SK-N-SH treated with all-trans-retinoic acid at 6 μM for 48 hours (cell line): ENCODE measurements around the gene HCN4.

Experiments
- BACH2 ChIP-seq: fragments of 250-450 bp; sonication (Bioruptor Pico); IDR thresholded peaks from 2 replicates; pipeline ENCODE4 v1.9.0; 2021; ENCODE audit warnings: mild to moderate bottlenecking, borderline replicate concordance
- CSDC2 ChIP-seq: fragments of 250-450 bp; sonication (Bioruptor Pico); IDR thresholded peaks from 2 replicates; pipeline ENCODE4 v1.5.0; 2020; ENCODE audit warnings: mild to moderate bottlenecking, moderate library complexity
- CSRNP3 ChIP-seq: fragments of 250-450 bp; sonication (Bioruptor Pico); IDR thresholded peaks from 2 replicates; pipeline ENCODE4 v1.5.1; 2021; ENCODE audit warnings: mild to moderate bottlenecking, moderate library complexity
- ISL1 ChIP-seq: fragments of 250-450 bp; sonication (Bioruptor Pico); IDR thresholded peaks from 2 replicates; pipeline ENCODE4 v2.1.2; 2022; ENCODE audit warnings: mild to moderate bottlenecking, moderate library complexity
- PATZ1 ChIP-seq: fragments of 250-450 bp; sonication (Bioruptor Pico); IDR thresholded peaks from 2 replicates; pipeline ENCODE4 v1.8.0; 2020; ENCODE audit warnings: mild to moderate bottlenecking, moderate library complexity, borderline replicate concordance
- TCF4 ChIP-seq: fragments of 250-450 bp; sonication (Bioruptor Pico); IDR thresholded peaks from 2 replicates; pipeline ENCODE4 v1.8.0; 2021; ENCODE audit warnings: mild to moderate bottlenecking, moderate library complexity, borderline replicate concordance
- ZC3H10 ChIP-seq: fragments of 250-450 bp; sonication (Bioruptor Pico); IDR thresholded peaks from 2 replicates; pipeline ENCODE4 v1.5.1; 2021; ENCODE audit warnings: mild to moderate bottlenecking, moderate library complexity
- TF ChIP-seq, protein P1 (sequence below): fragments of 250-450 bp; sonication (Bioruptor Pico); IDR thresholded peaks from 2 replicates; pipeline ENCODE4 v1.5.1; 2020; ENCODE audit warnings: low read depth, mild to moderate bottlenecking, moderate library complexity
- TF ChIP-seq, protein P2 (sequence below): fragments of 250-450 bp; sonication (Bioruptor Pico); IDR thresholded peaks from 2 replicates; pipeline ENCODE4 v1.5.0; 2020; ENCODE audit warnings: mild to moderate bottlenecking, moderate library complexity

GRCh38 chr15:73287019-73287418, 81.7 kb downstream of the HCN4 start:
- TF ChIP-seq BACH2 (CRISPR knock-in tag) (no peak), CSDC2 (CRISPR knock-in tag) (no peak), PATZ1 (CRISPR knock-in tag) (no peak), ZC3H10 (no peak), ISL1 (no peak), CSRNP3 (CRISPR knock-in tag) (no peak), TCF4 (CRISPR knock-in tag) (no peak)
- TF ChIP-seq, protein P1, sequence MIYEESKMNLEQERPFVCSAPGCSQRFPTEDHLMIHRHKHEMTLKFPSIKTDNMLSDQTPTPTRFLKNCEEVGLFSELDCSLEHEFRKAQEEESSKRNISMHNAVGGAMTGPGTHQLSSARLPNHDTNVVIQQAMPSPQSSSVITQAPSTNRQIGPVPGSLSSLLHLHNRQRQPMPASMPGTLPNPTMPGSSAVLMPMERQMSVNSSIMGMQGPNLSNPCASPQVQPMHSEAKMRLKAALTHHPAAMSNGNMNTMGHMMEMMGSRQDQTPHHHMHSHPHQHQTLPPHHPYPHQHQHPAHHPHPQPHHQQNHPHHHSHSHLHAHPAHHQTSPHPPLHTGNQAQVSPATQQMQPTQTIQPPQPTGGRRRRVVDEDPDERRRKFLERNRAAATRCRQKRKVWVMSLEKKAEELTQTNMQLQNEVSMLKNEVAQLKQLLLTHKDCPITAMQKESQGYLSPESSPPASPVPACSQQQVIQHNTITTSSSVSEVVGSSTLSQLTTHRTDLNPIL (CRISPR knock-in tag), result no peak
- TF ChIP-seq, protein P2, sequence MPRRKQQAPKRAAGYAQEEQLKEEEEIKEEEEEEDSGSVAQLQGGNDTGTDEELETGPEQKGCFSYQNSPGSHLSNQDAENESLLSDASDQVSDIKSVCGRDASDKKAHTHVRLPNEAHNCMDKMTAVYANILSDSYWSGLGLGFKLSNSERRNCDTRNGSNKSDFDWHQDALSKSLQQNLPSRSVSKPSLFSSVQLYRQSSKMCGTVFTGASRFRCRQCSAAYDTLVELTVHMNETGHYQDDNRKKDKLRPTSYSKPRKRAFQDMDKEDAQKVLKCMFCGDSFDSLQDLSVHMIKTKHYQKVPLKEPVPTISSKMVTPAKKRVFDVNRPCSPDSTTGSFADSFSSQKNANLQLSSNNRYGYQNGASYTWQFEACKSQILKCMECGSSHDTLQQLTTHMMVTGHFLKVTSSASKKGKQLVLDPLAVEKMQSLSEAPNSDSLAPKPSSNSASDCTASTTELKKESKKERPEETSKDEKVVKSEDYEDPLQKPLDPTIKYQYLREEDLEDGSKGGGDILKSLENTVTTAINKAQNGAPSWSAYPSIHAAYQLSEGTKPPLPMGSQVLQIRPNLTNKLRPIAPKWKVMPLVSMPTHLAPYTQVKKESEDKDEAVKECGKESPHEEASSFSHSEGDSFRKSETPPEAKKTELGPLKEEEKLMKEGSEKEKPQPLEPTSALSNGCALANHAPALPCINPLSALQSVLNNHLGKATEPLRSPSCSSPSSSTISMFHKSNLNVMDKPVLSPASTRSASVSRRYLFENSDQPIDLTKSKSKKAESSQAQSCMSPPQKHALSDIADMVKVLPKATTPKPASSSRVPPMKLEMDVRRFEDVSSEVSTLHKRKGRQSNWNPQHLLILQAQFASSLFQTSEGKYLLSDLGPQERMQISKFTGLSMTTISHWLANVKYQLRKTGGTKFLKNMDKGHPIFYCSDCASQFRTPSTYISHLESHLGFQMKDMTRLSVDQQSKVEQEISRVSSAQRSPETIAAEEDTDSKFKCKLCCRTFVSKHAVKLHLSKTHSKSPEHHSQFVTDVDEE (CRISPR knock-in tag), result no peak
